ENCODE results near the gene MYLK.
"Not testable (repeated sequence)": the region's sequence is repeated elsewhere in the genome, so short reads cannot be mapped to it uniquely, and the experiment has no call there.

MYLK gene

GRCh38 chr3:123627673-123628670 lies 256.2 kb downstream of the MYLK start:
- no peak for DNase-seq (ENCODE audit: low read depth in 2 of 2)

DNA sequence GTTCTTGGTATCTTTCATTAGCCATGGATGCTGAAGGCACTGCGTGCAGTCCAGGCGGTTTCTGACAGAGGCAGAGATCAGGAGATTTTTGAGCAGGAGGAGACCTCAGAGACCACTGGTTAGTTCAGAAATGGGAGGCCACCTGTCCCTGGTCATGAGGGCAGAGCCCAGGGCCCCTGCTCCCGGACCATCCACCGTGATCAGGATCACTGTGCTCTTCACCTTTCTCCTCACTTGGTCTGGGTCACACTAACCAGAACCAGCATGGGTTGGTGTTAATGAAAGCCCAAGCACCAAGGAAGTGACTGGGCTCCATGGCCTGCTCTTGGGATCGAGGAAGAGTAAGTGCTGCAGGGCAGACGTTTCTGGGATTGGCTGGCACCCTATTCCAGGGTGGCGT lies 257.3 kb downstream of the MYLK start:
- DNase-seq (ENCODE audit: low read depth in 2 of 2) = no peak

GRCh38 chr3:123624302-123624701 lies 259.8 kb downstream of the MYLK start:
- no peak for DNase-seq (ENCODE audit: low read depth in 2 of 2)

- DNase-seq (ENCODE audit: low read depth in 2 of 2) = no peak
Measured at GRCh38 chr3:123623346-123623880, 260.7 kb downstream of the MYLK start.

- DNase-seq (ENCODE audit: low read depth in 2 of 2) = no peak
Measured at GRCh38 chr3:123622766-123623165, 261.4 kb downstream of the MYLK start.

DNA sequence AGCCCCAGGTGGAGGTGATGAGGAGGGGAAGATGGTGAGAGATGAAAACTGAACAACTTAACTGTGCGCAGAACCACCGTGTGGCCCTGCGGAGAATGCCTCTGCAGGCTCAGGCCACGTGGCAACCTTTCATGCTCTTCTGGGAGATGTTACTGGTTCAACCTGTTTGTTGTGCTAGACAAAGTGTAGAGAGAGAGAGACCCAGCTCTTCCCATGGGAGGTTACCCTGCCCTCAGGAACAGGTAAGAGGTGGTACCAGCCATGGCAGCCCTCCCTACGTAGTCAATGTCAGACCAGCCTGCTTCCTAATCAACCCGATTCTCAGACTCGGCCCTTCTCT lies 262.3 kb downstream of the MYLK start:
- no peak for DNase-seq (ENCODE audit: low read depth in 2 of 2)

DNA sequence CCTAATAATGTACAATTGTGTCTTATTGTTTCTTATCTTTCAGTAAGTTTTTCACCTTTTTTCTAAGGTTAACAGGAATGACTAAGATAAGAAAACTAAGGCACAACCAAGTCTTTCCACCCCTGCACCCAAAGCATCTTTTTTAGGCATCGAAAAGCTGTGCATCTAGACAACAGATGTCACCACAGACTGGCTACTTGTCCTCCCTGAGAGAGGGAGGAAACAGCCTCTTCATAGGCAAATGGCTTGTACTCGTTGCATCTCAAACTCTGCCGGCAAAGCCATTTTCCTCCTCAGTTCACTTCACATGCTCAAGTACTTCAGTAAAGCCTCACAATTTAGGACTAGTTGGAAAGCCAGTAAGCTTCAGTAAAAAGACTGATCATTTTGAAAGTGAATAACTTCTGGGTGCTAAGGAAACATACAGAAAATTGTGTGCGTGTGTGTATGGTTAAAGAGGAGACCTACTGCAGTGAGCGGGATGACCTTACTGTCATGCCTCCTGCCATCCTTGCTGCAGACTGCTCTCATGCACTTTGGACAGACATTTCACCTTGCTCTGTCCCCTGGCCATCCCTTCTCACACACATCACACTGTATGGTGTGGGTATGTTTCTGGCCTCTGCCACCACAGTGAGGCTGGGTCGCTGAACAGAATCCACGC lies 262.8 kb downstream of the MYLK start:
- no peak for DNase-seq (ENCODE audit: low read depth in 2 of 2)

GRCh38 chr3:123620343-123620742 lies 263.8 kb downstream of the MYLK start:
- no peak for DNase-seq (ENCODE audit: low read depth in 2 of 2)

DNA sequence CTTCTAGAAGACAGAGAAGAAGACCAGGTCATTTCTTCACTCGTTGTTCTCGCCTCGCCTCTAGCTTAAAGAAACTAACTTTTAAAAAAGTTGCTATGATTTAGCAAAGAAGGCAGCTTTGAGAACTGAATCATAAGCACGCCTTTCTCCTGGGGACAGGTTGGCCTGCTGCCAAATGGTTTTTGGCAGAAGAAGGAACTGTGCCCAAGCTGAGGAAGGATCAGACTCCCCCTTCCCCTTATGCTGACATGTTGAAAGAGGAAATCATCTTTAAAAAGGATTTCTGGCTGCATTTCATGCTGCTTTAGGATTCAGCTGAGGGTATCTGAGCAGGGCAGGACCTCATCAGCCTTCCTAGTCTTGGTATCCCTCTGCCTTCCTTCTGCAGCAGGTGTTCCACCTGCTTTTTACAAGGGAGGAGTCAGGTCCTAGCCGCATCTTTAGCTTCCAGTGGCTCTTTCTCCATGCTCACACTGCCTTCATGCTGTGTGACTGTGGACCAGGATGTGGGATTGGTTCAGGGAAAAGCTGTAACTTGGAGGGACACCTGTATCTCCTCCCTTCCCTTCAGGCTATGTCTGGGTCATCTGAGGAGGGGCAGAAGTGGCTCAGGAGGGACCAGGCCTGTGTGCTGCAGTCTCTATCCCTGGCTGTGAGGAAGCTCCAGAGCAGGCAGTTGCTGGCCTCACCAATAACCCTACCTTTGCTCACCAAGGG lies 265.2 kb downstream of the MYLK start:
- no peak for DNase-seq (ENCODE audit: low read depth in 2 of 2)

GRCh38 chr3:123618076-123618708 lies 265.9 kb downstream of the MYLK start:
- no peak for DNase-seq (ENCODE audit: low read depth in 2 of 2)

GRCh38 chr3:123616593-123616992 lies 267.5 kb downstream of the MYLK start:
- no peak for DNase-seq (ENCODE audit: low read depth in 2 of 2)

GRCh38 chr3:123613543-123613942 lies 270.6 kb downstream of the MYLK start:
- DNase-seq (ENCODE audit: low read depth in 2 of 2) = no peak

DNA sequence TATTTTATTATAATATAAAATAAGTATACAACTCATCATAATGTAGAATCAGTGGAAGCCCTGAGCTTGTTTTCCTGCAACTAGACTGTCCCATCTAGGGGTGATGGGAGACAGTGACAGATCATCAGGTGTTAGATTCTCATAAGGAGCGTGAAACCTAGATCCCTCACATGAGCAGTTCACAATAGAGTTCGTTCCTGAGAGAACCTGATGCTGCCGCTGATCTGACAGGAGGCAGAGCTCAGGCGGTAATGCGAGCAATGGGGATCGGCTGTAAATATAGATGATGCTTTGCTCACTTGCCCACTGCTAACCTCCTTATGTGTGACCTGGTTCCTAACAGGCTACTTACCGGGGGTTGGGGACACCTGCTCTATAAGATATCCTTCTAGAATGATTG lies 272.5 kb downstream of the MYLK start:
- not testable (repeated sequence) for DNase-seq (ENCODE audit: low read depth in 2 of 2)

DNA sequence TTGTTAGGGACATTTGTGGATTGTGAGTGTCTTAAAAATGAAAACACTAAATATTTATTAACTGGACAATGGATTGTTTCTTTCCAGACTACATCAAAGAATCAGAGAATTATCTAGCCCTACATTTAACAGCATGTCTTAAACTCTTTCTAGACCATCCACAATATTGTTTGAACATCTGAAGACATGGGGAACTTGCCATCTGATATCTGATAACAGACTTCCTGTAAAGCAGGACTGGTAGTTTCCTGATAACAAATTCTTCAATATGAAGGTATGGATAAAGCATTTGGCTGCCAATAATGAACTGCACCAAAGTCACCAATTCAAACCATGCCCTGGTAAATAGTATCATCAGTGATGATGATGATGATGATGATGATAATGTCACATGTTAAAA lies 273.1 kb downstream of the MYLK start:
- DNase-seq (ENCODE audit: low read depth in 2 of 2) = no peak

DNA sequence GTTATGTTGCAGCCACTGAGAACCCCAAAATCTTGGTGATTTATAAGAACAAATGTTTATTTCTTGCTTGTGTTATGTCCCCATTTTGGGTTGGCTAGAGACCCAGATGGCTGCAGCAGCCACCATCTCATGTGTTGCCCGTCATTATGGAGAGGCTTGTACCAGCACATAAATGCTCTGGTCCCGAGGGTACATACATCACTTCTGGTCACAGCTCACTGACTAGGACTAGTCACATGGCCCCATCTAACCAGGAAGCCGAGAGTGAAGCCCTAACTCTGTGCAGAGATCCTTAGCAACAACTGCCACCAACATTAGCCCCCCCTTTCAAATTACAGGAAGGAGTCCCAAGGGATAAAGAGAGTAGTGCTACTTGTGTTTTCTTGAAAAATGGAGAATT lies 273.8 kb downstream of the MYLK start:
- no peak for DNase-seq (ENCODE audit: low read depth in 2 of 2)

GRCh38 chr3:123609063-123609462 lies 275.1 kb downstream of the MYLK start:
- no peak for DNase-seq (ENCODE audit: low read depth in 2 of 2)

GRCh38 chr3:123608263-123608937 lies 275.7 kb downstream of the MYLK start:
- DNase-seq (ENCODE audit: low read depth in 2 of 2) = no peak

DNA sequence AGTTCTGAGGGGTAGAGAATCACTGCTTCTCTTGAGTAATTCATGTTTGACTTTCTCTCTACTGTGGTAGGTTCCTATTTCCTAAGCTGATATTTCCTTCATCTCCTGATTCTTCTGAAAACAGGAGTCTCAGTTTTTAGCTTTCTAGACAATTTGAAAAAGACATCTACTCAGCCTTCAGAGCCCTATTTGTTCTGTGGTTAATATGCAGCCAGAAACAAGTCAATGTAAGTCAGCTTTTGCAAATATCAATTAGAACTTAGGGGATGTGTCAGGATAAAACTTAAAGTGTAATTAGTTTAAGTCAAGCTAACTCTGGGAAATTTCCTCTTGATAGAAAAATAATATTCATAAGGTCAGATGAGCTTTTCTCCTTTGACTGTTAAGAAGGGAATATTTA lies 277.6 kb downstream of the MYLK start:
- no peak for DNase-seq (ENCODE audit: low read depth in 2 of 2)

GRCh38 chr3:123605789-123606234 lies 278.3 kb downstream of the MYLK start:
- no peak for DNase-seq (ENCODE audit: low read depth in 2 of 2)

- not testable (repeated sequence) for DNase-seq (ENCODE audit: low read depth in 2 of 2)
Measured at GRCh38 chr3:123603153-123603552, 281.0 kb downstream of the MYLK start.

GRCh38 chr3:123602325-123602724 lies 281.8 kb downstream of the MYLK start:
- no peak for DNase-seq (ENCODE audit: low read depth in 2 of 2)

Data from stimulated activated CD8-positive, alpha-beta memory T cell treated with anti-CD3 and anti-CD28 coated beads, Interleukin-7, amount 100 ng/mL, for 1 hour (primary cell).